SK-N-MC (cell line): ENCODE results near the gene STAT4.

Source experiments
- EZH2 ChIP-seq: fragments of 200-600 bp; sonication (generic); IDR thresholded peaks from one replicate; pipeline ENCODE4 v1.6.1; 2017; ENCODE audit warnings: antibody characterized with exemption
- FOXP2 ChIP-seq: optimal IDR thresholded peaks from 2 replicates; pipeline ENCODE3; 2011; ENCODE audit warnings: mild to moderate bottlenecking, moderate library complexity; ENCODE audit not compliant: insufficient read depth; ENCODE audit errors: extremely low read length, control extremely low read depth
- POLR2AphosphoS5 ChIP-seq: IDR thresholded peaks from 2 replicates; pipeline ENCODE4 v1.6.1; 2012; ENCODE audit warnings: mild to moderate bottlenecking, low read depth, low read length, borderline replicate concordance

GRCh38 chr2:191012845-191013681, 137.7 kb downstream of the STAT4 start:
- TF ChIP-seq POLR2AphosphoS5 (no peak), EZH2 (no peak), FOXP2 (no peak)
